HG02588 (cell line): ENCODE measurements around the gene PCK1.

Experiments used
- ATAC-seq: cut with Tn5 transposase; IDR thresholded peaks from one replicate; pipeline ENCODE4 v1.9.1; 2021; ENCODE audit warnings: mild to moderate bottlenecking, moderate library complexity; ENCODE audit not compliant: unreplicated experiment

The PCK1 gene

DNA sequence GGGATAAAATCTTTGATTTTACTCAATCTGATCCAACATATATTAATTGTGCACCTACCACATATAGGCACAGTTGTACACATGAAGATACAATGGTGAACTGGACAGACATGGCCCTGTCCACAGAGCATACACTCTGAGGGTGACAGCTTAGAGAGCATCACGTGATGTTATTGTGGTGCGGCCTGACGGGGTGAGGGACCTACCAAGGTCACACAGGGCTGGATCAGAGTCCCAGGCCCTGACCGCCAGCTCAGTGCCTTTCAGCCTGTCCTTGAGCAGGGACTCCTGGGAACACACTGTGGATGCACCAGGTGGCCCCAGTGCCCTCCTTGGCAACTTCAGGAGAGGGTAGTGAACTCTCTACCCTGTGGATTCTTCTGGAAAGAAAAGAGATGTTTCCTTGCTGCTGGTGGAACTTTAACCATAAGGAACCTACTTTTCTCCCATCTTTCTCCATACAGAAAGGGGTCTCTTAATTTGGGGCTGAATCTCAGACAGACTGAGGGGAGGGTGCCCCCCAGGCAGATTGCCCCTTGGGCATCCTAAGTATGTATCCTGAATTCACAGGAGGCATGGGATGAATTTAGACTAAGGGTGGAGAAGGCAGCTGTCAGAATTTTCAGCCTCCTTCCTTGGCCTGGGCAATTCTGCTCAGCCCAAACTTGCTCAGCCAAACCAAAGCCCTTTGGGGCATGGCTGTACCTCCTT lies 26.5 kb downstream of the PCK1 start:
- no peak for ATAC-seq

DNA sequence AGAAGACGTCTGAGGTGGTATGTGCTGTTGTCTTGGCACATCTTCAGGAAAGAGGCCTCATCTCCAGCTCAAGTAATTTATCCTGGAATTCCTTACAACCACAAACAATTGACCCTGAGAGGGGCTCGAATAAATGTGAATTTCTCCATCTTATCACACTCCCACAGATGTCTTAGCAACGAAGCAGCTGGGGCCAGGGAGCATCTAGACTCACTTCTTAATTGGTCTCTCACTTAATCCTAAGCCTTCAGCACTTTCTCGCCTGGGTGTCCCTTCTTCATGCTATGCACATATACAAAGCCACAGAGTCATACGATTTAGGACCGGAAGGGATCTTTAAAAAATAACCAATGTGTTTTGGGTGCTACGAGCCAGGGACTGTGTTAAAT lies 27.1 kb downstream of the PCK1 start:
- no peak for ATAC-seq

DNA sequence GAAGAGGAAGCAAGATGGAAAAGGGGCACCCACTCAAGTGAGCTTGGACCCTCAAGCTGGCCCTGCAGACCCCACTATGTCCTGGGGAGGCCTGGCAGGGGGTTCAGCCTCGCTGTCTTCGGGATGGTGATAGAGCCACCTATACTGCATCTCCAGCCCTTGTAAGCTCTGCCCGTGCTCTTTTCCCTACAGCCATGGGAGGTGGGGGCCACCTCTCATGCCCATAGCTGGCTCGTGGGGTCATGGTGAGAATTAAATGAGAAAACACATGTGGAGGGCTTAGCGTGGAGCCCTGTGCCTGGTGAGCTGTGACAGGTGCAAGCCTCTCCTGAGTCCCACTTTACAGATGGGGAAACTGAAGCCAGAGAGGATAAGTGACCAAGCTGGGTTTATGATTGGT lies 27.7 kb downstream of the PCK1 start:
- no peak for ATAC-seq

DNA sequence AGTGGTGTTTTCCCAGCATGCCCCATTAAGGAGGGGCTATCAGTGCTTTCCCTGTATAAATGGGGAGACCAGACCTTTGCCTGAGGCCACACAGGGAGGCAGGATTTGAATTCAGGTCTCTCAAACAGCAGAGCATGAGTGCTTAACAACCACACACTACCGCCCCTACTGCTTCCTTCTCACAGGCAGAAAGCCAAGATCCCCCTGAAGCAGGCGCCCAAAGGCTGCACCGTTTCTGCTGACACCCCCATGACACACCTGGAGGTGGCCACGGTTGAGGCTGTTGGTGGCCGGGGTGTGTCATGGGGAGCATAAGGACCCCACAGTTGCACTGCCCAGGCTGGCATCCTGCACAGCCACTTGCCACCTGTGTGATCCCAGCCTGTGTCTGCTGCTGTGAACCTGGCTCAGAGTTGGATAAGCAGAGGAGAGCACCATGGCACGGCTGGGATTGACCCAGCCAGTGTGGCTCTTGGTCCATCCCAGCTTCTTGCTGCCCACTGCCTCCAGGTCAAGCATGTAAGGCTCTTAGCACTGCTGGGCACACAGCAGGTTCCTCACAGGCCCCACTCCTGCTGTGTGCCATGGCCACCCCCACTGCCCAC lies 28.3 kb downstream of the PCK1 start:
- no peak for ATAC-seq

DNA sequence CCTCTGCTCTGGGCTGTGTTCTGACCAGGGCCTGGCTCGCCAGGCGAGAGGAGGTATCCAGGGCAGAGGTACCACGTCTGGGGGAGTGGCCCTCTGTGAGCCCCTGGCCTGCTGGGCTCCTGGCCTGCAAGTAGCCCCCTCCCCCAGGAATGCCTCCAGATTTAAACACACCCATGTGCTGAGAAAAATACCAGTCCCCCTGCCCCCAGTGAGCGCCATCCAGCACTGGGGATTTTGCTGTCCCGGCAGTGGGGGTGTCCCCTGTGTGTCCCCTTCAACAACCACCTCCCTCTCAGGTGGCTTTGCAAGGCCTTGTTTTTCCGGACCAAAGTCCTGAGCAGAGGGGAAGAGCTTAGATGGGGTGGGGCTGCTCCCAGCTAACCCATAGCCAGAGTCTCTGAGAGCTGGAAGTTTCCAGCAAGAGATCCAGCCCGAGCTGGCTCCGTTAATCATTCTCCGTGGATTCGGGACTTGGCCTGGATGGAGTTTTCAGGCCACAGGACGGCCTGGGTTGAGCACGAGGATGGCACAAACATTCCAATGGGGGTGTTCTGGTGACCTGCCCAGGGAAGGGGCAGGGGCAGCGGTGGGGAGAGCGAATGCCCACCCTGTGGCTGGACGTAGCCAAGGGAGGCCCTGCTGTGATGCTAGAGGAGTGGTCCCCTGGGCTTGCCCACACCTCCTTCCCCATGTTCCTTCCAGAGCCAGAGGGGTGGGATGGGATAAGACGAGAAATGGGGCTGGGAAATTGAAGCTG lies 29.0 kb downstream of the PCK1 start:
- no peak for ATAC-seq

DNA sequence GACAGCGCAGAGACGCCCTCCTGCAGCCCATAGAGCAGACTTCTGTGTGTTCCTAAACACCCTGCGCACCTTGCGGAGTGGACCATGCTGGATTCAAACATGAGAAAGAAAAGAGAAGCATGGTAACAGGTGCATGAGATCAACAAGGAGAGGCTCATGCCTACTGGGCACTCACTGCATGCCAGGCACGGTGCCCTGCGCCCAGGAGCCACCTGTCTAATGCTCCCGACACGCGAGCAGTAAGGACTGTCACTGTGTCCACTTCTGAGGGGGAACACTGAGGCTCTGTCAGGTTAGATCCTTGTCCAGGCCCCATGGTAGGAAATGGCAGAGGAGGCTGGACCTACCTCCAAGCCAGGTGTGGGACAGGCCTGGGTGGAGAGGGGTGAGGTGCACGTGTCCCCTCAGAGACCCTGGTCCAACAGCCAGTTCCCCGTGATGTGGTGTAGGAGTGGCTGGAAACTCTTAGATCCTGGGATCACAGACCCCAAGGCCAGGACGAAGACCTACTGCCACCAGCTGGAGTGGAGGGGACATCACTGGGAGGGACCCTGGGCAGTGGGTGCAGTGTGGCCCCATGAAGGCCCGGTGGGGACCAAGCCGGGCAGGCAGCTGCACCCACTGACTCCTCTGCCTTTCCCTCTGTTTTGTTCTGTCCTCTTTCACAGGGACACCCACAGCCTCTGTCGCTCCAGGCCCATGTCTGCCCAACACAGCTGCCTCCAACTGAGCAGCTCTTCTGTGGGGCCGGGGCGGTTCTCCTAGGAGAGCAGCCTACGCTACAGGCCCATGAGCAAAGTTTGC lies 29.8 kb downstream of the PCK1 start:
- no peak for ATAC-seq

DNA sequence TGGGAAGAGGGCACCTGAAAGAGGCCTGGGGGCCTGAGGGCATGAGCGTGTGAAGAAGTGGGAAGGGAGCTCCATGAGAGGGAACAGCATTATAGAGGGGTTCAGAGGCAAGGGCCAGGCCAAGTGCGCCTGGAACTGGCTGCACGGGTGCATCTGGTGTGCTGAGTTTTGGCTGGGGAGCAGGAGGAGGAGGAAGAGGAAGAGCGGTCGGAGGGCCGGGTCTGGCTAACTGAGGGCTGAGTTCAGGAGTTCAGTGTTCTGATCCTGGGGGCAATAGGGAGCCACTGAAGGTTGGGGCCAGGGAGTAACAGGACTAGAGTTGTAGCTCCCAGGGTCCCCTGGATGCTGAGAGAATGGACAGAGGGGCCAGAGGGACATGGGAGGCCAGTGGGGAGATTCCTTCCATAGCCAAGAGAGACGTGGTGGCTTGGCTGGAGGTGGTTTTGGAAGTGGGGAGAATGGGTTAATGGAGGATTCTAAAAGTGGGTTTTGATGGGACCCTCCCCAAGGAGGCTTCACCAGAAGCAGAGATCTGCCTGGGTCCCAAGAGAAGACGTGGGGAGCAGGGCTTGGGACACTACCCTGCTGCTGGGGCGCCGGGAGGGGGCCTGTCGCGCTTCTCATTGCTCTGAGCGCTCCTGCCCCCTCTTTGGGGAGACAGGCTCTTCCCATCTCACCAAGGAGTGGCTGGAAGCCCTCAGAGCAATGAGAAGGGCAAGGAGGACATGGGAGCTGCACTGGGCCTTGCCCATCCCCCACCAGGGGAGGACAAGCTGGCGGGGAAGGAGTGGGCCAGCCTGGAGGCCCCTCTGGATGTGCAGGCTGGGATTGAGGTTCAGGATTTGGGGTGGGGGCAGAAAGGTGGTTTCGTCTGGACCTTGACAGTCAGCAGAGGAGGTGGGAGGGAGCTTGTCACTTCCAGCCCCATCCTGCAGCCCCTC lies 30.6 kb downstream of the PCK1 start:
- ATAC-seq, result no peak

DNA sequence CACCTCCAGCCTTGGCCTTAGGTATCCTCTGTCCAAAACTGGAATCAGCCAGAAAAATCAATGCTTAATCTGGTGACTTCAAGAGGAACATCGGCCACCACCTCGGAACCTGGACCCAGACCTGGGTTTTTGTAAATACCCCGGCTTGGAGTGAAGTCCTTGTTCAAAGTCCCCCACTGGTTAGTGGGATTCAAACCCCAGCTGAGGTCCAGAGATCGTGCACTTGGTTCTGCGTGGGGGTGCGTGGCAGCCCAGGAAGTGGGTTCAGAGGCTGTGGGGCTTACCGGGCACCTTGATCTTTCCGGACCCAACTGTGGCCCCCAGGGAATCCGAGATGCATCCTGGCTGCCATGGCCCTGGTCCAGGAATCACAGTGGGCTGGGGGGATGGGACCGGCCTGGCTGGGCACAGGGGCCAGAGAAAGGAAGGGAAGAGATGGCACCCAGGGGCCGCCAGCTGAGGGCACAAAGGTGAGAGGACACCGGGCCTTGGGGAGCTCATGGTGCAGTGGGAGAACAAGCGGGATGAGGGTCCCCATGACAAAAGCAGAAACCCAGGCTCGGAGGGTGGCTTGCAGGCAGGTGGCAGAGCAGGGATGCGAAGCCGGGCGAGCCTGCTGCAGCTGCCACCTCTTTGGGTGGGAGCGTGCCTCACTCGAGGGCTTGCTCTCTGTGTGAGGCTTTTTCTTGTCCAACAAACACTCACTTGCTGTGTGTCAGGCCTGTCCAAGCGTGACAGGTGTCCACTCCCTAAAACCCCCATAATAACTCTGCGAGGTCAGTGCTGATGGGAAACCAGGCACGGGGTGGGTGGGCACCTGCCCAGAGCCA lies 31.6 kb downstream of the PCK1 start:
- no peak for ATAC-seq

DNA sequence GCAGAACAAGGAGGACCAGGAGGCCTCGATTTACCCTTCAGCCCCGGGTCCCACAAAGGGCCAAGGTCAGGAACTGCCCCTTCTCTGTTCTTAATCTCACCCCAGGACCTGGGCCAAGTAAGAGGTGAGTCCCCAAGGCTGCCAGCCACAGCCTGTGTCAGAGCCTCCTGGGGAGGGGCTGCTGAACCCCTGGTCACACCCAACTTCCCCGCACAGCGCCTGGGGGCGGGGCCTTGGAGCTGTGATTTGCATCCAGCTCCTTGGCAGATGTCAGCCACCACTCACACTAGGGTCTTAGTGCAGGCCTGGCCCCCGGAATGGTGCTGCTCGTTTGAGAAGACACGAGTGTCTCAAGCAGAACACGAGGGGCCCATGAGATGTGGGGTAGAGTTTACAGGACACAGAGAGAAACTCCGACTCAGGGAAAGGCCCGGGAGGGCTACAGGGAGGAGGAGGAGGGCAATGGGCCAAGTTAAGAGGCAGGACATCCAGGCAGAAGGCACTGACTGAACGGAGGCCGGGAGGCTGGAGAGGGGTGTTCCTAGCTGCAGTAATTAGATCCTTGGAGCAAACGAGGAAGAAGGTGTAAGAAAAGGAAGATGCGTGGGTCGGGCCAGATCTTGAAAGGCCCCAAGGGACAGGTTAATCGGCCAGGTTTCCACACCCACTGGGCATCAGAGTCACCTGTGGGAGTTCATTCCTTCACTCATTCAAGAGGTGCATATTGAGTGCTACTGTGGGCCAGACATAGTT lies 32.4 kb downstream of the PCK1 start:
- no peak for ATAC-seq

DNA sequence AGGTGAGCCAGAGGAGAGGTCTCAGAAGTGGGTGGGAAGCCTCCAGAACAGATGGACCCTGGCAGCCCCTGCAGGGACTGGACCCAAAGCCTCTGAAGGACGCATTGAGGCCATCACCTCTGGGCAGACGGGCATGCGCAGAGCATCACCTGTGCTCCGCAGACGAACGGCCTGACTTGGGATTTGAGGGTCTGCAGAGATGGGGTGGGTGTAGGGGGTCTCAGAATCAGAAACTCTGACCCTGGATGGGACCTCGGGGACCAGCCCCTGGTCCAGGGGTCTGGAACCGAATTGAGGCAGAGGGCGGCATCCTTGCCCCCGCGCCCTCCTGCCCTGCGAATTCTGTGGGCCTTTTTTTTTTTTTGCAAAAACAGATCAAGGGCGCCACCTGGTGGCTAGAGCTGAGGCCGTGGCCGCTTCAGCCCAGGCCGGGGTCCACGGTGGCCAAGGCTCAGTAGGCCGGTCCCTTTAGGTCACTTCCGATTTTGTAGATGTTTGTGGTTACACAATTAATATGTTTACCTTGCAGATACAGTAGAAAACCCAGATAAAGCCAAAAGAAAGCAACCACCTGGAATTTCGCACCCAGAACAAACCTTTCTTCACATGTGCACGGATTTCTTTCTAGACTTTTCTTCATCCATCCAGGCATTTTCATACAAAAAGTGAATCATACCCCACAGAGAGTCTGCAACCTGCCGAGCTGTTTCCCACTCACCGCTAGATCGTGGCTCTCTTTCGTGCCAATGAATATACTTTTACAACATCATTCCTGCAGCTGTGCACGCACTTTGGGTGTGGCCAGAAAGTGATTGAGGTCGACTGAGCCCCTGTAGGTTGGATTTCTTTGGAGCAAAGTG lies 33.4 kb downstream of the PCK1 start:
- ATAC-seq, result no peak

DNA sequence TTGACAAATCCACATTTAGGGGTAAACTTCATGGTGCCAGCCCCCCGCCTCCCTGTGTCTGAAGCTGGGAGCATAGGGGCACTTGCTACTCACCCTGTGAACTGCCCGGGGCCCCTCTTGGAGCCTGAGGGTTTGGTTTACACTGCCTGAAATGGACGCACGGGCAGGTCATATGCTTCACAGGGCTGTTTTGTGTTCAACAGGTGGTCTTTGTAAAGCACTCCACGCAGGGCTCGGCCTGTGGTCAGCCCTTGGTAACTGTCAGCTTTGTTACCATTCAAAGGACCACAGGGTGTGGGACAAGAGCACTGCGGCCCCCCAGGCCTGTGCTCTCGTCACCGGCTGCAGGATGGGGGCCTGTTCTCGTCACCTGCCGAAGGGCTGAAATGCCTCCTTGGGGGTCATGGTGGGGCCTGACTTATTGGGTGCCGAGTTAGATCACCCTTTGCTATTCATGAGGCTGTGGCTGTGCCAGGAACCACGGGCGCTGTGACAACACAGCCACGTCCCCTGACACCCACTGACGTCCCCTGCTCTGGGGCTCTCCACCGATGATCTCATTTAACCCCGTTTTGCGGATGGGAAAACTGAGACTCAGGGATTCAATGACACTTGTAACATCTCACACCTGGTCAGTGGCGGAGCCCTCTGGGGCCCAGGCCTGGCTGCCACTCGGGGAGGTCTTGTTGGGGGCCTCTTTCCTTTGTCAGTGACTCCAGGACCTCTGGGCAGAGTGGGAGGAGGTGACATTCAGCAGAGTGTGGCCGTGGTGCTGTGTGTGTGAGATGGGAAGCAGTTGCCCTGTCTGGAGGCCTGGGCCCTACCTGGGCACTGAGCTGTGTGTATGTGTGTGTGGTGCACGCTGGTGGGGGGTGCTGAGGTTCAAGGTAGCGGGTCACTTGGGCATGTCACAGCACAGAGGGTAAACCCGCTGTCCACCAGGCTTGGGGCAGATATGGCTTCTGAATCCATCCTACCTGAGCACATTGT lies 34.4 kb downstream of the PCK1 start:
- ATAC-seq, result no peak

DNA sequence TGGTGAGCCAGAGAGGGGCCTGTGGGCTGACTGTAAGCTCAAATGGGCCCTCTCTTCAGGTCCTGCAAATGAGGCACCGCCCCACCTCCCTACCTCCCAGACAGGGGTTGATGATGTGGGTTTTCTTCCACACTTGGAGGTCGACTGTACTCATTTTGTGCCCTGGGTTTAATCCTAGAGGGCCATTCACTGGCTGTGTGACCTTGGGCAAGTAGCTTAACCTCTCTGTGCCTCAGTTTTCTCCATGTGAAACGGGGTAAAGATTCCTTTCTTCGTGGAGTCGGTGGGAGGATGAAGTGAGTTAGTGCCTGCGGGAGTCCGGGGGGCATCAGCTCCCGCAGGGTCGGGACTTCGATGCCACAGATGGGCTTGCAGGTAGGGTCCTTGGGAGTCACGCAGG lies 35.4 kb downstream of the PCK1 start:
- ATAC-seq, result no peak

DNA sequence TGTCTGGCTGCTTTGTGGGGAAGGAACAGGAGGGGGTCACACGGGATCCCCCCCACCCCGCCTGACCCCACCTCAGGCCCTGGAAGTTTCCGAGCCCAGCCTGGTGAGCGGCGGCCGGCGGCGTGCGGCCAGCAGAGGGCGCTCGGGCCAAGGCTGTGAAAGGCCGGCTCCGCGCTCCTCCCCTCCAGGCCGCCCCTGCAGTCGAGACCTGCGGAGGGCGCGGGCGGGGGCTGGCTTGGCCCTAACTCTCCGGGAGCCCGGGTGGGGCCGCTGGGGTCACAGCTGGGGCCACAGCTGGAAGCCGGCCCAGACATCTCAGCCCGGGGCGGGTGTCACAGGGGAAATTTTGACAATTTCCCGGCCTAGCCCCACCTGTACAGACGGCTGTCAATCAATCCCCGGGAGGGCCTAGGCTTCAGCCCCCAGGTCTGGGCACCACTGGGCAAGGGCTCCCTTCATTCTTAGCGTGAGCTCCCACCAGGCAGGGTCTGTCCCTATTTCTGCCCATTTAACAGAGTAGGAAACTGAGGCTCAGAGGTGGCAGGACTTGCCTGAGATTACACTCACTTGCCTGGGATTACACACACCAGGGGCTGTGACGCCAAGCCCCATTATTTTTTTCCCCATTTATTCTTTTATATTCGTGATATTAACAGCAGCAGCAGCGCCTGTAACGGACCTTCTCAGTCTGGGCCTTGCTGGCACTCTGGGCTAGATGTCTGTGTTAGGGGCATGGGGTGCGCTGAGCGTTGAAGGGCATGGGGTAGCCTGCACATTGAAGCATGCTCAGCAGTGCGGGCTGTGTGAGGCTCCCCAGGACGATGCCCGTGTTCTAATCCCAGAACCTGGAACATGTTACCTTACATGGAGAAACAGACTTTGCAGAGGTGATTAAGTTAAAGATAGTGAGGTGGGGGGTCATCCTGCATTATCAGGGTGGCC lies 36.4 kb downstream of the PCK1 start:
- ATAC-seq, result no peak

DNA sequence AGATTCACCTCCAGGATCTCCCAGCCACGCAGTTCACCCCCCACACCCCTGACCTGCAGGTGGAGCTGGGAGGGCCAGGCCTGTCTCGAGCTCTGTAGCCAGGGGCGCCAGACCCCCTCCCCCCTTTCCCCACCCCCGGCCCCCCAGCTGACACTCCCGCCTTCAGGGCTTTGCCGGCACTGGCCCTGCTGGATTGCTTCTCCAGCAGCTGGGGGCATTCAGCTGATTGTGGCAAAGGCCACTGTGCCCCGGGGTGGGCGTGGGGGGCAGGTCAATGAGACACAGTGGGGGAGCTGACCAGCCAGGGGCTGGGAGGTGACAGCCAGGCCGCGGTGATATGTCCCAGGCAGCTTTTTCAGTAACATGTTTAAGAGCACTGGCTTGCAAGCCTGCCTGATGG lies 37.1 kb downstream of the PCK1 start:
- ATAC-seq, result no peak

DNA sequence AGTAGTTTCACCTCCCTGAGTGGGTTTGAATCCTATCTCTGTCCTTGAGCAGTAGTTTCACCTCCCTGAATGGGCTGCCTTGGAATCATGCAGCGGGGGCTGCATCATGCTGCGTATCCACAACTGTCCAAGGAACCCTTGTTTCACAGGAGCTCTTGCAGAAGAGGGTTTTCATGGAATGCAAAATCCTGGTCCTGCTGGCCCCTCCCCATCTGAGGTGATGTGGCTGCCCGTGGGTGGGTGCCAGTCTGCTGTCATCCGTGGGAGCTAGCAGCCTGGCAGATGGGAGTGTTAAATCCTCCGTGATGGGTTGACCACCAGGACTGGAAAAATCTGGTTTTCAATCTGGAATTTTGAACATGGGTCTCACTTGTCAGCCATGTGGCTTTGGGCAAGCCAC lies 37.6 kb downstream of the PCK1 start:
- no peak for ATAC-seq
